Vagina (tissue), 2 donors: ENCODE results near the gene LILRB3.

Experiments
- CTCF ChIP-seq, 3 experiments: fragments of 450-650 bp in 2 of 3; fragments of 200-600 bp in 1 of 3; sonication (generic) in 1 of 3; IDR thresholded peaks; one replicate each; pipeline ENCODE4 v1.5.1; 2017 to 2019; ENCODE audit warnings: antibody characterized with exemption in 3 of 3, mild to moderate bottlenecking in 2 of 3, moderate library complexity in 2 of 3
- POLR2A ChIP-seq, 2 donors: fragments of 450-650 bp; IDR thresholded peaks; one replicate each; pipeline ENCODE4 v1.6.1; 2017; ENCODE audit warnings: antibody characterized with exemption in 2 of 2, mild to moderate bottlenecking in 2 of 2, moderate library complexity in 2 of 2
- POLR2AphosphoS5 ChIP-seq, 2 donors: sonication (generic); formaldehyde crosslinking; IDR thresholded peaks; one replicate each; pipeline ENCODE4 v1.9.0; 2017; ENCODE audit warnings: antibody characterized with exemption in 2 of 2, mild to moderate bottlenecking in 2 of 2, low read depth in 1 of 2; ENCODE audit not compliant: insufficient read depth in 1 of 2

- TF ChIP-seq CTCF (IDR thresholded peaks at IDR 0.05), result no peak
- no peak for TF ChIP-seq POLR2A (IDR thresholded peaks at IDR 0.05)
- TF ChIP-seq POLR2AphosphoS5 (IDR thresholded peaks at IDR 0.05; ENCODE audit: insufficient read depth in 1 of 2, low read depth in 1 of 2), result no peak
Measured at GRCh38 chr19:54186351-54186750, 36.5 kb downstream of the LILRB3 start.
